BLaER1 treated with 17β-estradiol and CSF1 and Interleukin-3, amounts not matched to agents 10 nM and 100 nM (cell line): ENCODE results near the gene LRRD1.
A peak's percentile ranks its signal among the peaks of the same experiment; 100 is the strongest.

Experiments
- H3K27ac ChIP-seq, 11 experiments: shearing (Covaris generic); formaldehyde crosslinking; 2 replicates each; pipeline ENCODE4 v1.8.1; 2022
- H3K27me3 ChIP-seq, 11 experiments: shearing (Covaris generic); formaldehyde crosslinking; 2 replicates each; pipeline ENCODE4 v1.8.1; 2022
- H3K36me3 ChIP-seq, 11 experiments: shearing (Covaris generic); formaldehyde crosslinking; 2 replicates each; pipeline ENCODE4 v1.8.1; 2022
- H3K4me1 ChIP-seq, 10 experiments: shearing (Covaris generic); formaldehyde crosslinking; 2 replicates each; pipeline ENCODE4 v1.8.1; 2022
- H3K4me2 ChIP-seq, 11 experiments: shearing (Covaris generic); formaldehyde crosslinking; 2 replicates each; pipeline ENCODE4 v1.8.1; 2022
- H3K4me3 ChIP-seq, 10 experiments: shearing (Covaris generic); formaldehyde crosslinking; 2 replicates each; pipeline ENCODE4 v1.8.1; 2022
- H3K9ac ChIP-seq, 11 experiments: shearing (Covaris generic); formaldehyde crosslinking; 2 replicates each; pipeline ENCODE4 v1.8.1; 2022
- H3K9me3 ChIP-seq, 11 experiments: shearing (Covaris generic); formaldehyde crosslinking; replicated peaks in 1 of 11; 2 replicates each; pipeline ENCODE4 v1.8.1; 2022
- H4K20me1 ChIP-seq, 11 experiments: shearing (Covaris generic); formaldehyde crosslinking; 2 replicates each; pipeline ENCODE4 v1.8.1; 2022
- Cebpa-rat ChIP-seq, 11 experiments: shearing (Covaris generic); IDR thresholded peaks; 2 replicates each; pipeline ENCODE4 v1.8.1; 2022

The LRRD1 gene

GRCh38 chr7:92095380-92095779, 83.6 kb downstream of the LRRD1 start:
- H4K20me1 ChIP-seq: peaks cover 0 to 4% (median 0%) of the 10 kb centered on the region in 11 experiments; a peak in 2 of 22 replicates
- peaks cover 81 to 100% (median 94%) of the 10 kb centered on the region in 11 experiments for H3K36me3 ChIP-seq
- no peaks in the 10 kb centered on the region for H3K9me3 ChIP-seq
- TF ChIP-seq Cebpa-rat (IDR thresholded peaks at IDR 0.05): no peak
- H3K4me2 ChIP-seq: peak overlapping the region in 2 of 11 experiments; percentile 34 to 37; a peak in 1 of 22 replicates
- no peaks in the 10 kb centered on the region for H3K27me3 ChIP-seq
- no peak overlapping the region for H3K27ac ChIP-seq
- H3K9ac ChIP-seq: no peak overlapping the region
- no peak overlapping the region for H3K4me3 ChIP-seq
- peaks cover 0 to 13% (median 0%) of the 10 kb centered on the region in 10 experiments; a peak in 5 of 20 replicates for H3K4me1 ChIP-seq
